Measurements from ENCODE around the gene NLRP3.

DNA sequence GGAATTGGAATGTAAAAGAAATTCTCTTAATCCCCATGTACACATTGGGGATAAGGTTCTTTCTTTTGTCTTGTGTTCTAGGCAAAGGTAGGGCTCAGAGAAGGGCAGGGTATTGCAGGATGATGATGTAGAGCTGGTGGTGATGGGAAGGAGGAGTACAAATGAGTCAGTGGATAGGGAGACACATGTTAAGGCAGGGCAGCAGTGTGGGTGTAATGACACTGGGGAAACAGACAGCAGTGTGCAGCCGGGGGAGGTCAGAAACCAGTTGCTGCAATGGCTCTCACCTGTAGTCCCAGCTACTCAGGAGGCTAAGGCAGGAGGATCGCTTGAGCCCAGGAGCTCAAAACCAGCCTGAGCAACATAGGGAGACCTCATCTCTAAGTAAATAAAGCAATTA is 5.1 kb downstream of the NLRP3 start:
- TF ChIP-seq POLR2AphosphoS2 (IDR thresholded peaks at IDR 0.05; ENCODE audit: low read length) (no peak), SIRT6 (IDR thresholded peaks at IDR 0.05; ENCODE audit: low read depth, low read length) (no peak), PHB2 (IDR thresholded peaks at IDR 0.05; ENCODE audit: low read depth) (no peak), FOXP1 (CRISPR knock-in tag; IDR thresholded peaks at IDR 0.05) (no peak), JUN (IDR thresholded peaks at IDR 0.05; ENCODE audit: borderline replicate concordance, low read depth, low read length) (no peak), JUN (CRISPR knock-in tag; IDR thresholded peaks at IDR 0.05; ENCODE audit: borderline replicate concordance) (no peak), HSF4 (CRISPR knock-in tag; IDR thresholded peaks at IDR 0.05; ENCODE audit: borderline replicate concordance) (no peak), ZNF184 (CRISPR knock-in tag; IDR thresholded peaks at IDR 0.05) (no peak), MAFK (IDR thresholded peaks at IDR 0.05; ENCODE audit: low read length) (no peak)
- TF ChIP-seq, protein P1, sequence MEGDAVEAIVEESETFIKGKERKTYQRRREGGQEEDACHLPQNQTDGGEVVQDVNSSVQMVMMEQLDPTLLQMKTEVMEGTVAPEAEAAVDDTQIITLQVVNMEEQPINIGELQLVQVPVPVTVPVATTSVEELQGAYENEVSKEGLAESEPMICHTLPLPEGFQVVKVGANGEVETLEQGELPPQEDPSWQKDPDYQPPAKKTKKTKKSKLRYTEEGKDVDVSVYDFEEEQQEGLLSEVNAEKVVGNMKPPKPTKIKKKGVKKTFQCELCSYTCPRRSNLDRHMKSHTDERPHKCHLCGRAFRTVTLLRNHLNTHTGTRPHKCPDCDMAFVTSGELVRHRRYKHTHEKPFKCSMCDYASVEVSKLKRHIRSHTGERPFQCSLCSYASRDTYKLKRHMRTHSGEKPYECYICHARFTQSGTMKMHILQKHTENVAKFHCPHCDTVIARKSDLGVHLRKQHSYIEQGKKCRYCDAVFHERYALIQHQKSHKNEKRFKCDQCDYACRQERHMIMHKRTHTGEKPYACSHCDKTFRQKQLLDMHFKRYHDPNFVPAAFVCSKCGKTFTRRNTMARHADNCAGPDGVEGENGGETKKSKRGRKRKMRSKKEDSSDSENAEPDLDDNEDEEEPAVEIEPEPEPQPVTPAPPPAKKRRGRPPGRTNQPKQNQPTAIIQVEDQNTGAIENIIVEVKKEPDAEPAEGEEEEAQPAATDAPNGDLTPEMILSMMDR (IDR thresholded peaks at IDR 0.05 in 2 of 3, conservative IDR thresholded peaks at IDR 0.05 in 1 of 3; ENCODE audit: insufficient read depth in 2 of 3, low read depth in 1 of 3, low read length in 3 of 3) = no peak

Measured in K562 (cell line).